Measurements from ENCODE around the gene PATJ.

Gene PATJ

DNA sequence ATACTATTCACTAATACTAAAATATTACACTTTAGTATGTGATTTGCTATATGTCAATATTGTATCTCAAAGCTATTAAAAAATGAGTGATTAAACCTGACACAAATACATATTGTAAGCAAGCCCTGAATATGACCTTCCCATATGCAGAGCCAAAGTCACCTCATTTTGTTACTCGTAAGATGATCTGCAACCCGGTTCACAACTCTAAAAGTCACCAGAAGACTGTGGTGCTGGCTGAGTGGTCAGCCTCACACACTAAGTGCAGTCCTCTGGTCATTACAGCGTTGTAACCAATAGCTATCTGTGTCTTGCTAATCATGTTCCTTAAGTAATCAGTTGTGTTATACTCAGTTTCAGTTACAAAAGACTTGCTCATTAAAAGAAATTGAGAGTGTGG is 254.8 kb downstream of the PATJ start:
- no peak for TF ChIP-seq CTCF (IDR thresholded peaks at IDR 0.05; ENCODE audit: insufficient read depth, low read depth, low read length, missing control alignments)
- H3K4me3 ChIP-seq (ENCODE audit: low read length) = no peak overlapping the region
- DNase-seq (ENCODE audit: low read depth) = no peak

- no peak for TF ChIP-seq CTCF (IDR thresholded peaks at IDR 0.05; ENCODE audit: insufficient read depth, low read depth, low read length, missing control alignments)
- no peak for DNase-seq (ENCODE audit: low read depth)
- no peak overlapping the region for H3K4me3 ChIP-seq (ENCODE audit: low read length)
Observed at GRCh38 chr1:62003777-62004176, 261.5 kb downstream of the PATJ start.

- DNase-seq (ENCODE audit: low read depth) = no peak
- TF ChIP-seq CTCF (IDR thresholded peaks at IDR 0.05; ENCODE audit: insufficient read depth, low read depth, low read length, missing control alignments) = no peak
- no peak overlapping the region for H3K4me3 ChIP-seq (ENCODE audit: low read length)
Observed at GRCh38 chr1:62006690-62007089, 264.4 kb downstream of the PATJ start.

GRCh38 chr1:62011006-62011405 is 268.7 kb downstream of the PATJ start:
- peak; percentile 13 for DNase-seq (ENCODE audit: low read depth)
- TF ChIP-seq CTCF (IDR thresholded peaks at IDR 0.05; ENCODE audit: insufficient read depth, low read depth, low read length, missing control alignments) = no peak
- H3K4me3 ChIP-seq (ENCODE audit: low read length) = no peak overlapping the region

GRCh38 chr1:62012095-62012494 is 269.8 kb downstream of the PATJ start:
- H3K4me3 ChIP-seq (ENCODE audit: low read length) = no peak overlapping the region
- TF ChIP-seq CTCF (IDR thresholded peaks at IDR 0.05; ENCODE audit: insufficient read depth, low read depth, low read length, missing control alignments) = no peak

GRCh38 chr1:62012836-62013235 is 270.6 kb downstream of the PATJ start:
- no peak for DNase-seq (ENCODE audit: low read depth)
- TF ChIP-seq CTCF (IDR thresholded peaks at IDR 0.05; ENCODE audit: insufficient read depth, low read depth, low read length, missing control alignments) = no peak
- no peak overlapping the region for H3K4me3 ChIP-seq (ENCODE audit: low read length)

More at GRCh38 chr1:62012095-62012494, 269.8 kb downstream of the PATJ start:
- DNase-seq (ENCODE audit: low read depth) = no peak

DNA sequence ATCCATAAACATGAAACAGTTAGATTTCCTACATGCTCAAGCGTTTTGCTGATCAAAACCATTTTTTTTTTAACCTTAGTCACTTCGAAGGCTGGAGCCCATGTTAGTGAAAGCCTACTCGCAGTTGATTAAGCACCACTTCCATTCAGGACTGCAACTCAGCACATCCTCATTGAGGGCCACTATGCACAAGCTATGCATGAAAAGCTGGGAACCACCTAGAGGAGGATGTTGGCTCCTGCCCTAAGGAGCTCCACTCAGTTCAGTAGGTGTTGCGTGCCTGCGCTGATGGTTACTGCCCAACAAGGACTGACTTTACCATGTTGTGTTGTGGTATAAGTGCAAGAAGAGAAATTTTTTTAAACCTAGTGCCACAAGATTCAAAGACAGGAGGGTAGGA is 271.0 kb downstream of the PATJ start:
- TF ChIP-seq CTCF (IDR thresholded peaks at IDR 0.05; ENCODE audit: insufficient read depth, low read depth, low read length, missing control alignments) = no peak
- no peak overlapping the region for H3K4me3 ChIP-seq (ENCODE audit: low read length)
- DNase-seq (ENCODE audit: low read depth) = no peak

Measured in epithelial cell of esophagus (primary cell).